ENCODE data around the gene CARD11. TPM values are rescaled to one million over a fixed set of nuclear protein-coding genes. Genes with fewer than 3 reads are reported as not detected.

CARD11 gene
- total RNA-seq, 6 experiments from 2014 or later: 0.37 to 0.90 (median 0.50) TPM

DNA sequence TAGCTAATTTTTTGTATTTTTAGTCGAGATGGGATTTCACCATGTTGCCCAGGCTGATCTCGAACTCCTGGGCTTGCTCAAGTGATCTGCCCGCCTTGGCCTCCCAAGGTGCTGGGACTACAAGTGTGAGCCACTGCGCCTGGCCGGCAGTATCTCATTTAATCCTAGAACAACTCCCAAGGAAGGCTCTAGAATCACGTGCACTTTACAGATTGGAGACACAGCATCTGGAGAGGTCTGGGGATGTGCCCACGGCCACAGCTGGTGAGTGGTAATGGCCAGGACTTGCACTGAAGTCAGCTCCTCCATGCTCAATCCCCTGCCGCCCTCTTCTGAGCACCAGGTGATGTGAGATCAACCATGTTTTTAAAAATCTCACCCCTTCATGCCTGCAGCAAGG, 43.1 kb downstream of the CARD11 start:
- Histone ChIP-seq H3K4me1 (peaks cover 0 to 4% (median 0%) of the 10 kb centered on the region in 4 donors), H3K27ac (no peak overlapping the region), H3K9me3 (no peaks in the 10 kb centered on the region), H3K27me3 (no peaks in the 10 kb centered on the region), H3K36me3 (no peaks in the 10 kb centered on the region), H3K4me3 (no peak overlapping the region)
- no peak for ATAC-seq
- TF ChIP-seq POLR2A (IDR thresholded peaks at IDR 0.05): no peak
- TF ChIP-seq, protein P1, sequence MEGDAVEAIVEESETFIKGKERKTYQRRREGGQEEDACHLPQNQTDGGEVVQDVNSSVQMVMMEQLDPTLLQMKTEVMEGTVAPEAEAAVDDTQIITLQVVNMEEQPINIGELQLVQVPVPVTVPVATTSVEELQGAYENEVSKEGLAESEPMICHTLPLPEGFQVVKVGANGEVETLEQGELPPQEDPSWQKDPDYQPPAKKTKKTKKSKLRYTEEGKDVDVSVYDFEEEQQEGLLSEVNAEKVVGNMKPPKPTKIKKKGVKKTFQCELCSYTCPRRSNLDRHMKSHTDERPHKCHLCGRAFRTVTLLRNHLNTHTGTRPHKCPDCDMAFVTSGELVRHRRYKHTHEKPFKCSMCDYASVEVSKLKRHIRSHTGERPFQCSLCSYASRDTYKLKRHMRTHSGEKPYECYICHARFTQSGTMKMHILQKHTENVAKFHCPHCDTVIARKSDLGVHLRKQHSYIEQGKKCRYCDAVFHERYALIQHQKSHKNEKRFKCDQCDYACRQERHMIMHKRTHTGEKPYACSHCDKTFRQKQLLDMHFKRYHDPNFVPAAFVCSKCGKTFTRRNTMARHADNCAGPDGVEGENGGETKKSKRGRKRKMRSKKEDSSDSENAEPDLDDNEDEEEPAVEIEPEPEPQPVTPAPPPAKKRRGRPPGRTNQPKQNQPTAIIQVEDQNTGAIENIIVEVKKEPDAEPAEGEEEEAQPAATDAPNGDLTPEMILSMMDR (IDR thresholded peaks at IDR 0.05): no peak
- DNase-seq: peak in 1 of 3 donors; percentile 7
- intact Hi-C loops (cut with DNase I): no loop called here
- WGBS (ENCODE audit: insufficient coverage, low coverage, low lambda C conversion rate, missing lambda C conversion rate): 62% methylated on average over 3 of the region's 8 CpGs

- no peak overlapping the region for H3K4me3 ChIP-seq
- H3K4me1 ChIP-seq: peaks cover 0 to 4% (median 0%) of the 10 kb centered on the region in 4 donors
- peak in 1 of 4 donors; percentile 16 for ATAC-seq
- DNase-seq: no peak
- no peaks in the 10 kb centered on the region for H3K36me3 ChIP-seq
- intact Hi-C loops (cut with DNase I): no loop called here
- H3K27ac ChIP-seq: no peak overlapping the region
- no peaks in the 10 kb centered on the region for H3K9me3 ChIP-seq
- no peaks in the 10 kb centered on the region for H3K27me3 ChIP-seq
- 42% methylated on average over 6 of the region's 8 CpGs for WGBS (ENCODE audit: insufficient coverage, low coverage, low lambda C conversion rate, missing lambda C conversion rate)
- TF ChIP-seq, protein P1 (IDR thresholded peaks at IDR 0.05): no peak
- TF ChIP-seq POLR2A (IDR thresholded peaks at IDR 0.05): no peak
These were observed 44.6 kb downstream of the CARD11 start for GRCh38 chr7:2999078-2999500.

GRCh38 chr7:2997014-2997413, 46.7 kb downstream of the CARD11 start:
- Histone ChIP-seq H3K36me3 (no peaks in the 10 kb centered on the region), H3K9me3 (no peaks in the 10 kb centered on the region), H3K4me3 (no peak overlapping the region), H3K27me3 (no peaks in the 10 kb centered on the region), H3K27ac (no peak overlapping the region), H3K4me1 (peaks cover 0 to 4% (median 0%) of the 10 kb centered on the region in 4 donors)
- TF ChIP-seq, protein P1 (IDR thresholded peaks at IDR 0.05): no peak
- TF ChIP-seq POLR2A (IDR thresholded peaks at IDR 0.05): no peak
- intact Hi-C loops (cut with DNase I): no loop called here
- DNase-seq: no peak
- no peak for ATAC-seq
- WGBS (ENCODE audit: insufficient coverage, low coverage, low lambda C conversion rate, missing lambda C conversion rate): 82% methylated on average over 7 of the region's 10 CpGs

DNA sequence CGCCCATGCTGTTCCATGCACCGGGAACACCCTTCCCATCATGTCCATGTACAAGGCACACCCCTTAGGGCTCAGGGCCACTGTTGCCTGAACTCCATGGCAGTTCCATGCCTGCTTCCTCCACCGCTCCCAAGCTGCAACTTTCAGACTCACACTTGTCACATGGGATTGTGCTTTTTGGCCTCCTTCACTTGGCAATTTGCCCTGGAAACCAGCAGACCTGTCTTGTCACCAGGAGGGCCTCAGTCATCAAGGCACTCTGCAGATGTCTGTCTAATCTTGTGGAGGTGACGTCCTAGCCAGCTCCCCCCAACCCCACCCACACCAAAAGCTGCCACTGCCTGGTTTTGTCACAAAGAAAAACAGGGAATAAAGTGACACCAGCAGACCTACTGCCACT, 47.5 kb downstream of the CARD11 start:
- no peak overlapping the region for H3K27ac ChIP-seq
- no peaks in the 10 kb centered on the region for H3K27me3 ChIP-seq
- no peak overlapping the region for H3K4me3 ChIP-seq
- H3K4me1 ChIP-seq: peaks cover 0 to 4% (median 0%) of the 10 kb centered on the region in 4 donors
- ATAC-seq (no peak), DNase-seq (peak in 1 of 3 donors; percentile 11)
- no peaks in the 10 kb centered on the region for H3K36me3 ChIP-seq
- WGBS (ENCODE audit: insufficient coverage, low coverage, low lambda C conversion rate, missing lambda C conversion rate): 81% methylated on average over 3 of the region's 4 CpGs
- TF ChIP-seq, protein P1 (IDR thresholded peaks at IDR 0.05): no peak
- no peak for TF ChIP-seq POLR2A (IDR thresholded peaks at IDR 0.05)
- no peaks in the 10 kb centered on the region for H3K9me3 ChIP-seq
- intact Hi-C loops (cut with DNase I): no loop called here

DNA sequence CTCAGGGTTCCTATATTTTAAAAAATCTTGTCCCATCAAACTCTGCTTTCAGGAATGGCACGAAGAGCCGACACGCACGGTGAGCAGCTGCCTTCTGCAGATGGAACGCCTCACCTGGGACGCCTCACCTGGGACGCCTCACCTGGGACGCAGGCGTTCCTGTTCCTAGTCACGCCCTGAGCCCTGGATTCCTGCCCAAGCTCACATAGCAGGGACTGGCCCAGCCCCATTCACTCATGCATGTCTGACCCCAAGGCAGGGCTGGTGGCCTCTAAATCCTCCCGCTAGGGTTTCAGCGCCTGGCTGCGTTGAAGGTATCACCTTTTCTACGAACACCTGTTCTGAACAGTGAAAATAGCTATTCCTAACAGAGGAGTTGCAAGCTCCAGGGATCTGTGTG, 49.8 kb downstream of the CARD11 start:
- no peak overlapping the region for H3K27ac ChIP-seq
- H3K36me3 ChIP-seq: no peaks in the 10 kb centered on the region
- ATAC-seq: no peak
- 91% methylated on average over 5 of the region's 14 CpGs for WGBS (ENCODE audit: insufficient coverage, low coverage, low lambda C conversion rate, missing lambda C conversion rate)
- no peaks in the 10 kb centered on the region for H3K9me3 ChIP-seq
- DNase-seq: peak in 1 of 3 donors; percentile 31
- TF ChIP-seq POLR2A (IDR thresholded peaks at IDR 0.05): no peak
- TF ChIP-seq, protein P1 (IDR thresholded peaks at IDR 0.05): no peak
- H3K4me3 ChIP-seq: no peak overlapping the region
- intact Hi-C loops (cut with DNase I): no loop called here
- no peaks in the 10 kb centered on the region for H3K4me1 ChIP-seq
- H3K27me3 ChIP-seq: no peaks in the 10 kb centered on the region

All from right lobe of liver (tissue), 6 donors.